NB4 (cell line): ENCODE results near the gene FAM185A.

ENCODE experiments used
- POLR2A ChIP-seq: IDR thresholded peaks from 2 replicates; pipeline ENCODE4 v1.6.1; 2011; ENCODE audit warnings: mild to moderate bottlenecking; ENCODE audit not compliant: insufficient read length; ENCODE audit errors: extremely low read depth
- TF ChIP-seq, protein P1 (sequence below): IDR thresholded peaks from one replicate; pipeline ENCODE4 v1.5.1; 2012; ENCODE audit warnings: low read depth, low read length
- TF ChIP-seq, protein P2 (sequence below): IDR thresholded peaks from 2 replicates; pipeline ENCODE4 v1.6.1; 2011; ENCODE audit warnings: low read depth, low read length

GRCh38 chr7:102829075-102829474 is 80.3 kb downstream of the FAM185A start:
- TF ChIP-seq, protein P1, sequence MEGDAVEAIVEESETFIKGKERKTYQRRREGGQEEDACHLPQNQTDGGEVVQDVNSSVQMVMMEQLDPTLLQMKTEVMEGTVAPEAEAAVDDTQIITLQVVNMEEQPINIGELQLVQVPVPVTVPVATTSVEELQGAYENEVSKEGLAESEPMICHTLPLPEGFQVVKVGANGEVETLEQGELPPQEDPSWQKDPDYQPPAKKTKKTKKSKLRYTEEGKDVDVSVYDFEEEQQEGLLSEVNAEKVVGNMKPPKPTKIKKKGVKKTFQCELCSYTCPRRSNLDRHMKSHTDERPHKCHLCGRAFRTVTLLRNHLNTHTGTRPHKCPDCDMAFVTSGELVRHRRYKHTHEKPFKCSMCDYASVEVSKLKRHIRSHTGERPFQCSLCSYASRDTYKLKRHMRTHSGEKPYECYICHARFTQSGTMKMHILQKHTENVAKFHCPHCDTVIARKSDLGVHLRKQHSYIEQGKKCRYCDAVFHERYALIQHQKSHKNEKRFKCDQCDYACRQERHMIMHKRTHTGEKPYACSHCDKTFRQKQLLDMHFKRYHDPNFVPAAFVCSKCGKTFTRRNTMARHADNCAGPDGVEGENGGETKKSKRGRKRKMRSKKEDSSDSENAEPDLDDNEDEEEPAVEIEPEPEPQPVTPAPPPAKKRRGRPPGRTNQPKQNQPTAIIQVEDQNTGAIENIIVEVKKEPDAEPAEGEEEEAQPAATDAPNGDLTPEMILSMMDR = no peak
- TF ChIP-seq, protein P2, sequence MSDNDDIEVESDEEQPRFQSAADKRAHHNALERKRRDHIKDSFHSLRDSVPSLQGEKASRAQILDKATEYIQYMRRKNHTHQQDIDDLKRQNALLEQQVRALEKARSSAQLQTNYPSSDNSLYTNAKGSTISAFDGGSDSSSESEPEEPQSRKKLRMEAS = no peak
- no peak for TF ChIP-seq POLR2A
